ENCODE results near the gene PRDM11.

The PRDM11 gene

GRCh38 chr11:45211732-45212131, 65.3 kb downstream of the PRDM11 start:
- peak; percentile 43 for DNase-seq (ENCODE audit: low spot score)

- DNase-seq (ENCODE audit: low spot score): no peak
Measured at GRCh38 chr11:45212566-45213315, 66.3 kb downstream of the PRDM11 start.

GRCh38 chr11:45213316-45213665, 66.9 kb downstream of the PRDM11 start:
- no peak for DNase-seq (ENCODE audit: low spot score)

- DNase-seq (ENCODE audit: low spot score): no peak
Measured at GRCh38 chr11:45213717-45214116, 67.3 kb downstream of the PRDM11 start.

- DNase-seq (ENCODE audit: low spot score): no peak
Measured at GRCh38 chr11:45215098-45215865, 68.8 kb downstream of the PRDM11 start.

GRCh38 chr11:45216031-45216430, 69.6 kb downstream of the PRDM11 start:
- no peak for DNase-seq (ENCODE audit: low spot score)

- no peak for DNase-seq (ENCODE audit: low spot score)
Measured at GRCh38 chr11:45216901-45217300, 70.5 kb downstream of the PRDM11 start.

- no peak for DNase-seq (ENCODE audit: low spot score)
Measured at GRCh38 chr11:45217991-45218390, 71.6 kb downstream of the PRDM11 start.

GRCh38 chr11:45218705-45219104, 72.3 kb downstream of the PRDM11 start:
- no peak for DNase-seq (ENCODE audit: low spot score)

- no peak for DNase-seq (ENCODE audit: low spot score)
Measured at GRCh38 chr11:45219411-45219810, 73.0 kb downstream of the PRDM11 start.

GRCh38 chr11:45223496-45223895, 77.1 kb downstream of the PRDM11 start:
- DNase-seq (ENCODE audit: low spot score): no peak

GRCh38 chr11:45224766-45225165, 78.3 kb downstream of the PRDM11 start:
- DNase-seq (ENCODE audit: low spot score): no peak

- no peak for DNase-seq (ENCODE audit: low spot score)
Measured at GRCh38 chr11:45225277-45225676, 78.8 kb downstream of the PRDM11 start.

- no peak for DNase-seq (ENCODE audit: low spot score)
Measured at GRCh38 chr11:45225961-45226871, 79.8 kb downstream of the PRDM11 start.

GRCh38 chr11:45226901-45227300, 80.5 kb downstream of the PRDM11 start:
- no peak for DNase-seq (ENCODE audit: low spot score)

- no peak for DNase-seq (ENCODE audit: low spot score)
Measured at GRCh38 chr11:45227836-45228235, 81.4 kb downstream of the PRDM11 start.

- no peak for DNase-seq (ENCODE audit: low spot score)
Measured at GRCh38 chr11:45229401-45230020, 83.1 kb downstream of the PRDM11 start.

GRCh38 chr11:45232341-45233080, 86.1 kb downstream of the PRDM11 start:
- DNase-seq (ENCODE audit: low spot score): peak; percentile 74

GRCh38 chr11:45233121-45233803, 86.8 kb downstream of the PRDM11 start:
- DNase-seq (ENCODE audit: low spot score): peak; percentile 82

- no peak for DNase-seq (ENCODE audit: low spot score)
Measured at GRCh38 chr11:45233804-45234170, 87.3 kb downstream of the PRDM11 start.

All from cerebellar cortex (tissue), 1 donor.